Jurkat, Clone E6-1 (cell line): ENCODE data around the gene ENTPD1.
"Not testable (repeated sequence)": the region's sequence is repeated elsewhere in the genome, so short reads cannot be mapped to it uniquely, and the experiment has no call there.

Experiments
- DNase-seq: peaks from one replicate; pipeline ENCODE4 v3.0.0-alpha.2; 2011; ENCODE audit warnings: low read depth, low spot score
- H3K4me3 ChIP-seq: 2 replicates; pipeline ENCODE4 v1.5.1; 2011; ENCODE audit warnings: mild to moderate bottlenecking, low read length, control low read depth, moderate library complexity

ENTPD1 gene

GRCh38 chr10:95845411-95845810 lies 89.4 kb downstream of the ENTPD1 start:
- no peak for DNase-seq
- H3K4me3 ChIP-seq, result no peak overlapping the region

GRCh38 chr10:95847007-95847406 lies 91.0 kb downstream of the ENTPD1 start:
- H3K4me3 ChIP-seq, result no peak overlapping the region
- DNase-seq, result no peak

GRCh38 chr10:95848841-95849240 lies 92.9 kb downstream of the ENTPD1 start:
- H3K4me3 ChIP-seq, result no peak overlapping the region

GRCh38 chr10:95850791-95851190 lies 94.8 kb downstream of the ENTPD1 start:
- no peak overlapping the region for H3K4me3 ChIP-seq
- DNase-seq, result no peak

More at GRCh38 chr10:95848841-95849240, 92.9 kb downstream of the ENTPD1 start:
- no peak for DNase-seq

GRCh38 chr10:95860166-95860940 lies 104.4 kb downstream of the ENTPD1 start:
- H3K4me3 ChIP-seq, result no peak overlapping the region
- no peak for DNase-seq

GRCh38 chr10:95861386-95861785 lies 105.4 kb downstream of the ENTPD1 start:
- DNase-seq, result peak; percentile 74
- no peak overlapping the region for H3K4me3 ChIP-seq

- peak; percentile 40 for DNase-seq
- H3K4me3 ChIP-seq, result no peak overlapping the region
Observed at GRCh38 chr10:95864906-95865813, 109.2 kb downstream of the ENTPD1 start.

GRCh38 chr10:95865814-95866466 lies 110.0 kb downstream of the ENTPD1 start:
- no peak overlapping the region for H3K4me3 ChIP-seq
- DNase-seq, result no peak

GRCh38 chr10:95866467-95866842 lies 110.5 kb downstream of the ENTPD1 start:
- no peak overlapping the region for H3K4me3 ChIP-seq
- DNase-seq, result no peak

- peak; percentile 80 for DNase-seq
- H3K4me3 ChIP-seq, result no peak overlapping the region
Observed at GRCh38 chr10:95867866-95868265, 111.9 kb downstream of the ENTPD1 start.

- H3K4me3 ChIP-seq, result no peak overlapping the region
- no peak for DNase-seq
Observed at GRCh38 chr10:95872158-95872711, 116.3 kb downstream of the ENTPD1 start.

GRCh38 chr10:95873139-95873538 lies 117.2 kb downstream of the ENTPD1 start:
- no peak for DNase-seq
- H3K4me3 ChIP-seq, result no peak overlapping the region

- DNase-seq, result no peak
- H3K4me3 ChIP-seq, result no peak overlapping the region
Observed at GRCh38 chr10:95873651-95874050, 117.7 kb downstream of the ENTPD1 start.

GRCh38 chr10:95874783-95875182 lies 118.8 kb downstream of the ENTPD1 start:
- not testable (repeated sequence) for H3K4me3 ChIP-seq, DNase-seq

- no peak overlapping the region for H3K4me3 ChIP-seq
- no peak for DNase-seq
Observed at GRCh38 chr10:95876756-95877155, 120.8 kb downstream of the ENTPD1 start.

GRCh38 chr10:95877881-95878280 lies 121.9 kb downstream of the ENTPD1 start:
- no peak for DNase-seq
- no peak overlapping the region for H3K4me3 ChIP-seq

GRCh38 chr10:95880704-95881103 lies 124.7 kb downstream of the ENTPD1 start:
- DNase-seq, result no peak
- H3K4me3 ChIP-seq, result no peak overlapping the region

- H3K4me3 ChIP-seq, result no peak overlapping the region
- DNase-seq, result no peak
Observed at GRCh38 chr10:95881316-95881715, 125.4 kb downstream of the ENTPD1 start.

GRCh38 chr10:95889830-95890229 lies 133.9 kb downstream of the ENTPD1 start:
- no peak overlapping the region for H3K4me3 ChIP-seq
- no peak for DNase-seq
